ENCODE data around the gene ZBTB18. TPM values are rescaled to one million over a fixed set of nuclear protein-coding genes. Genes with fewer than 3 reads are reported as not detected.
A peak's percentile ranks its signal among the peaks of the same experiment; 100 is the strongest.

ZBTB18 gene
- total RNA-seq, 1 experiment from 2014 or later, result 12.1 TPM

DNA sequence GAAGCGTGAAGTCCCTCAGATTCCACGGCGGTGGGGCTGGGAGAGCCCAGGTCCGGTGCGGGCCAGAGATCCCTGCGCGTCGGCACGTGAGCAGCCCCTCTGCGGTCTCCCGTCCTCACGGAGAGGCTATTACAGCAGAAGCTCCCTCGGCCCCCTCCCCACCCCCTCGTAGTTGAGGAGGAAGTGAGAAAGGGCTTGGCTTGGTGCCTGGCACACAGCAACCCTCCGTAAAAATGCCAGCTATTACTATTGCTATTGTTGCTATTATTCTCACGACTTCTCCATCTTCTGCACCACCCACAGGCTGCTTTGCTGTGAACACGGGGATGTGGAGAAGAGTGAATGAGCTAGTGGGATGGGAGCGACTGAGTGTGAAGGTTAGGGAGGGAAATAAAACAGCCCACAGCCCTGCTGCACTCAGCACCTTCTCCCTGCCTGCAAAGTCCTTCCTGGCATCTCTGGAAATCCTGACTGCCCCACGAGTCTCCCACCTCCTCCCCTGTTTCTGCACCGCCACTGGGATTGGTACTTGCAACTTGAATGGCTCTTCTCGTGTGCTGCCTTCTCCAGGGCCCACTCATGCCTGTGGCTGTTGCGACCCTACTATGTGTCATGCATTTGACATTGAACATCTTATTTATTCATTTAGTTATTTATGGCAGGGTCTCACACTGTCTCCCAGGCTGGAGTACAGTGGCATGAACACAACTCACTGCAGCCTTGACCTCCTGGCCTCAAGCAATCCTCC, 26.6 kb downstream of the ZBTB18 start:
- Histone ChIP-seq H4K20me1 (ENCODE audit: control insufficient read depth, insufficient read depth, insufficient read length) (no peaks in the 10 kb centered on the region), H3T11ph (ENCODE audit: low read length) (no peak overlapping the region), H2BK5ac (ENCODE audit: insufficient read length, low read length) (no peak overlapping the region), H3K23ac (ENCODE audit: insufficient read length, low read depth, low read length) (no peak overlapping the region), H2AK5ac (ENCODE audit: insufficient read length, low read length) (no peak overlapping the region), H2AFZ (ENCODE audit: low read length) (no peak overlapping the region), H3K4ac (ENCODE audit: low read depth, low read length) (no peak overlapping the region), H3K14ac (ENCODE audit: insufficient read depth, low read length) (no peak overlapping the region), H2BK15ac (ENCODE audit: low read depth, low read length) (no peak overlapping the region), H3K27me3 (ENCODE audit: insufficient read depth, low read length) (no peaks in the 10 kb centered on the region), H3K79me2 (ENCODE audit: insufficient read depth, low read length) (no peaks in the 10 kb centered on the region), H4K8ac (replicated peaks; ENCODE audit: insufficient read length, low read depth, low read length) (no peak overlapping the region), H3K79me1 (ENCODE audit: insufficient read depth, low read depth, low read length, poor library complexity, severe bottlenecking) (no peaks in the 10 kb centered on the region), H3K4me1 (ENCODE audit: insufficient read depth, low read length) (peaks cover 5% of the 10 kb centered on the region), H3K9me3 (ENCODE audit: control insufficient read depth, low read depth, low read length) (no peaks in the 10 kb centered on the region), H3K27ac (ENCODE audit: insufficient read length, low read depth, low read length) (no peak overlapping the region), H3K56ac (ENCODE audit: insufficient read length, low read depth, low read length) (no peak overlapping the region), H2BK20ac (ENCODE audit: low read depth, low read length, poor library complexity, severe bottlenecking) (no peak overlapping the region), H3K18ac (ENCODE audit: insufficient read length, low read depth, low read length) (no peak overlapping the region), H4K91ac (ENCODE audit: insufficient read length, low read depth, low read length) (no peak overlapping the region), H2BK12ac (ENCODE audit: insufficient read length, low read depth, low read length) (no peak overlapping the region), H4K5ac (ENCODE audit: insufficient read length, low read depth, low read length) (no peak overlapping the region), H3K4me2 (ENCODE audit: insufficient read depth, insufficient read length, low read length) (no peak overlapping the region), H2BK120ac (ENCODE audit: low read depth, low read length, poor library complexity, severe bottlenecking) (no peak overlapping the region), H3K23me2 (ENCODE audit: insufficient read length, low read depth, low read length, poor library complexity, severe bottlenecking) (no peaks in the 10 kb centered on the region), H3K9ac (ENCODE audit: extremely low read depth, insufficient read length, low read length) (no peak overlapping the region)
- Mint-ChIP-seq H3K4me1 (peaks cover 27 to 28% of the 10 kb centered on the region in 2 experiments), H3K9me3 (no peaks in the 10 kb centered on the region; a peak in 2 of 5 replicates), H3K27ac (0 out of 7 replicates have a peak overlapping the region, but pooled peaks of 1 of the 3 experiments have one; percentile 92), H3K4me3 (no peak overlapping the region; a peak in 1 of 5 replicates), H3K36me3 (ENCODE audit: insufficient read depth in 1 of 3, low read depth in 3 of 3) (no peaks in the 10 kb centered on the region), H3K27me3 (ENCODE audit: low read depth) (peaks cover 14% of the 10 kb centered on the region)
- no CpG with 5 or more reads among the region's 22 CpGs for WGBS (ENCODE audit: extremely low coverage, insufficient read length, low lambda C conversion rate)
- TF ChIP-seq, protein P1, sequence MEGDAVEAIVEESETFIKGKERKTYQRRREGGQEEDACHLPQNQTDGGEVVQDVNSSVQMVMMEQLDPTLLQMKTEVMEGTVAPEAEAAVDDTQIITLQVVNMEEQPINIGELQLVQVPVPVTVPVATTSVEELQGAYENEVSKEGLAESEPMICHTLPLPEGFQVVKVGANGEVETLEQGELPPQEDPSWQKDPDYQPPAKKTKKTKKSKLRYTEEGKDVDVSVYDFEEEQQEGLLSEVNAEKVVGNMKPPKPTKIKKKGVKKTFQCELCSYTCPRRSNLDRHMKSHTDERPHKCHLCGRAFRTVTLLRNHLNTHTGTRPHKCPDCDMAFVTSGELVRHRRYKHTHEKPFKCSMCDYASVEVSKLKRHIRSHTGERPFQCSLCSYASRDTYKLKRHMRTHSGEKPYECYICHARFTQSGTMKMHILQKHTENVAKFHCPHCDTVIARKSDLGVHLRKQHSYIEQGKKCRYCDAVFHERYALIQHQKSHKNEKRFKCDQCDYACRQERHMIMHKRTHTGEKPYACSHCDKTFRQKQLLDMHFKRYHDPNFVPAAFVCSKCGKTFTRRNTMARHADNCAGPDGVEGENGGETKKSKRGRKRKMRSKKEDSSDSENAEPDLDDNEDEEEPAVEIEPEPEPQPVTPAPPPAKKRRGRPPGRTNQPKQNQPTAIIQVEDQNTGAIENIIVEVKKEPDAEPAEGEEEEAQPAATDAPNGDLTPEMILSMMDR (conservative IDR thresholded peaks at IDR 0.05), result no peak
- DNase-seq, result no peak

Data from H9 (cell line).